Heart right ventricle (tissue), 16 donors: Measurements from ENCODE around the gene SNAPC1. TPM values are rescaled to one million over a fixed set of nuclear protein-coding genes. Genes with fewer than 3 reads are reported as not detected.

Experiments used
- ATAC-seq, 8 donors: fragments of 200-7000 bp; cut with Tn5 transposase; one replicate each; pipeline ENCODE4 v1.9.1; 2020; ENCODE audit warnings: mild to moderate bottlenecking in 8 of 8, moderate library complexity in 8 of 8, moderate number of reproducible peaks in 1 of 8
- DNase-seq, 2 donors: peaks; one replicate each; pipeline ENCODE4 v3.0.0-alpha.2; 2020
- H3K27ac ChIP-seq, 10 donors: fragments of 200-600 bp; sonication (generic) in 2 of 10; one replicate each; pipeline versions ENCODE4 v1.5.0 to v1.8.0; 2020 to 2022; ENCODE audit warnings: mild to moderate bottlenecking in 3 of 10
- H3K27me3 ChIP-seq, 7 donors: fragments of 200-600 bp; one replicate each; pipeline ENCODE4 v1.8.0; 2021 to 2022; ENCODE audit warnings: mild to moderate bottlenecking in 2 of 7
- H3K36me3 ChIP-seq, 9 donors: fragments of 200-600 bp; sonication (generic) in 1 of 9; one replicate each; pipeline versions ENCODE4 v1.5.0 to v1.8.0; 2020 to 2022; ENCODE audit warnings: mild to moderate bottlenecking in 2 of 9
- H3K4me1 ChIP-seq, 9 donors: fragments of 200-600 bp; sonication (generic) in 1 of 9; one replicate each; pipeline versions ENCODE4 v1.5.0 to v1.8.0; 2020 to 2022; ENCODE audit warnings: mild to moderate bottlenecking in 4 of 9
- H3K4me3 ChIP-seq, 10 donors: fragments of 200-600 bp; sonication (generic) in 2 of 10; one replicate each; pipeline versions ENCODE4 v1.5.0 to v1.8.0; 2020 to 2022; ENCODE audit warnings: mild to moderate bottlenecking in 7 of 10, moderate library complexity in 2 of 10
- H3K9me3 ChIP-seq, 11 donors: fragments of 200-600 bp in 10 of 11; sonication (generic) in 2 of 11; one replicate each; pipeline versions ENCODE4 v1.5.0 to v1.8.0; 2013 to 2022; ENCODE audit warnings: mild to moderate bottlenecking in 2 of 11, control low read depth in 1 of 11, moderate library complexity in 1 of 11
- CTCF ChIP-seq, 9 donors: fragments of 200-600 bp; sonication (generic) in 2 of 9; IDR thresholded peaks; one replicate each; pipeline versions ENCODE4 v1.5.0 to v1.8.0; 2021 to 2022; ENCODE audit warnings: antibody characterized with exemption in 9 of 9, mild to moderate bottlenecking in 5 of 9, moderate library complexity in 1 of 9
- WGBS, 2 donors: extraction: QIAGEN DNeasy Blood & Tissue Kit; methylation state at CpG; one replicate each; pipeline ENCODE4 v1.1.7; 2013; ENCODE audit warnings: inconsistent platforms in 1 of 2; 5-methylcytosine and 5-hydroxymethylcytosine counted together
- intact Hi-C, 10 donors: fragments of 100-400 bp; cut with DNase I; formaldehyde crosslinking; loops; one replicate each; pipeline versions ENCODE4 v1.11.1 to v1.14.2; 2022
- polyA plus RNA-seq, 2 donors: library from polyadenylated mRNA; stranded (reverse); fragments of 200-250 nt; gene quantifications; one replicate each; pipeline ENCODE4 v1.2.3, GENCODE V29; 2013
- total RNA-seq, 10 donors: library from RNA; stranded (reverse); fragmentation: NEBNext Ultra II Directional in 3 of 10; extraction: Animal tissue kit (Norgen Biotek cat#: 25700) in 3 of 10; gene quantifications; one replicate each; pipeline versions ENCODE4 v1.2.1 to v1.2.4, GENCODE V29; 2021 to 2023
- donor health status: Arrhythmogenic right ventricular cardiomyopathy.
- donor health status: ischemic (EF 13 %, LVEDD 7.1; RV severe dilation, severe dysfunction).
- donor health status: healthy with polysubstance abuse.
- donor health status: DM: no; HTN: yes; CAD: no.
- donor health status: DM: no; HTN: no; CAD: no.
- donor health status: ischemic (EF 25% LVEDD 6.9; RV normal size, moderate dysfunction).
- donor health status: ischemic (EF 25% LVEDD 5.7; RV mildly dilated, moderate dysfunction).
- donor health status: healthy.
- donor health status: DM: yes; HTN: yes; CAD: no.
- donor health status: Ischemic cardiomyopathy.
- donor health status: ischemic (EF 35%, LVEDD 5.7; RV mildly dilated, moderate dysfunction).
- donor health status: nonischemic (EF 11% LVEDD 7.7; RV severe dilation, severe dysfunction).
- donor health status: DM: yes; HTN: yes; CAD: no.
- donor health status: PGD.
- donor health status: ischemic (EF 29% LVEDD 5.4; RV normal size, mild dysfunction).
- donor health status: nonischemic (EF 23%, LVEDD 6.1; RV moderate dilation, normal function).

SNAPC1 gene
- total and polyA plus RNA-seq, 12 donors = 4.2 to 11.9 (median 7.3) TPM

DNA sequence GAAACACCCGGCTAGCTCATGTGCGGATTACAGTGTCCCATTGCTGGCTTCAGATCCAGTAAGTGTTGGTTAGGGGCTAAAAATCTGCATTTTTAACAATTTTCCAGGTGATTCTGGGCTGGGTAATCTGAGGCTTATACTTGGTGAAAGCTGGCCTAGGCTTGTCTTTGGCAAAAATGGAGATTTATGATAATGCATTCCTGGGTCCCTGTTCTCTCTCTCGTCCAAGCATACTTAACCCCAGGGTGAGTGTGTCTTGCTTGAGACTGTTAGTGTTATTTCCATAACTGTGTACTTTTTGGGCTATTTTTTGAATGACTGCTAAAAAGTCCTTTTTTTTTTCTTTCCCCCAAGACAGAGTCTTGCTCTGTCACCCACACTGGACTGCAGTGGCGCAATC is 43.2 kb downstream of the SNAPC1 start:
- H3K36me3 ChIP-seq = no peaks in the 10 kb centered on the region
- no peaks in the 10 kb centered on the region for H3K27me3 ChIP-seq
- H3K27ac ChIP-seq = no peak overlapping the region
- intact Hi-C loops = no loop called here
- ATAC-seq (no peak), DNase-seq (no peak)
- no peak overlapping the region for H3K4me3 ChIP-seq
- 98 to 99% methylated on average over 4 of the region's 4 CpGs for WGBS, 2 donors
- no peaks in the 10 kb centered on the region for H3K9me3 ChIP-seq
- TF ChIP-seq CTCF (IDR thresholded peaks at IDR 0.05) = no peak
- no peaks in the 10 kb centered on the region for H3K4me1 ChIP-seq

GRCh38 chr14:61811882-61812346 is 49.7 kb downstream of the SNAPC1 start:
- 65 to 67% methylated on average over 15 of the region's 15 CpGs for WGBS, 2 donors

GRCh38 chr14:61812347-61813095 is 50.3 kb downstream of the SNAPC1 start, which contains the start of gene SYT16:
TSS of gene SYT16 (plus strand) at chr14:61812703.
- no peak for DNase-seq
- Histone ChIP-seq H3K27me3 (peaks cover 0 to 59% (median 42%) of the 10 kb centered on the region in 7 donors), H3K9me3 (peaks cover 0 to 6% (median 0%) of the 10 kb centered on the region in 11 donors), H3K36me3 (no peaks in the 10 kb centered on the region), H3K27ac (no peak within 1 kb of the TSS), H3K4me3 (peak within 1 kb of the TSS in 9 of 10 donors; percentile 37 to 56 (median 52)), H3K4me1 (peaks cover 0 to 7% (median 5%) of the 10 kb centered on the region in 9 donors)
- peak in 2 of 8 donors; percentile 13 to 52 for ATAC-seq
- WGBS, 2 donors = 2 to 3% methylated on average over 80 to 95 of the region's 95 CpGs
- TF ChIP-seq CTCF (IDR thresholded peaks at IDR 0.05) = no peak
- intact Hi-C loops = no loop called here

More at GRCh38 chr14:61811882-61812346, 49.7 kb downstream of the SNAPC1 start:
- no peaks in the 10 kb centered on the region for H3K36me3 ChIP-seq
- TF ChIP-seq CTCF (IDR thresholded peaks at IDR 0.05) = no peak
- no peak for DNase-seq
- H3K27ac ChIP-seq = no peak overlapping the region
- H3K27me3 ChIP-seq = peaks cover 0 to 58% (median 41%) of the 10 kb centered on the region in 7 donors
- ATAC-seq = no peak
- intact Hi-C loops = no loop called here
- H3K4me3 ChIP-seq = peak overlapping the region in 5 of 10 donors; percentile 47 to 56 (median 53)
- peaks cover 0 to under 1% (median 0%) of the 10 kb centered on the region in 11 donors for H3K9me3 ChIP-seq
- H3K4me1 ChIP-seq = peaks cover 0 to 7% (median 5%) of the 10 kb centered on the region in 9 donors

- TF ChIP-seq CTCF (IDR thresholded peaks at IDR 0.05) = no peak
- ATAC-seq (peak in 2 of 8 donors; percentile 18 to 57), DNase-seq (no peak)
- Histone ChIP-seq H3K27ac (no peak overlapping the region), H3K4me3 (peak overlapping the region in 9 of 10 donors; percentile 37 to 56 (median 52)), H3K9me3 (peaks cover 0 to 8% (median 0%) of the 10 kb centered on the region in 11 donors), H3K36me3 (no peaks in the 10 kb centered on the region), H3K4me1 (peaks cover 0 to 7% (median 5%) of the 10 kb centered on the region in 9 donors), H3K27me3 (peaks cover 0 to 60% (median 42%) of the 10 kb centered on the region in 7 donors)
- WGBS, 2 donors = 18 to 19% methylated on average over 25 of the region's 25 CpGs
- intact Hi-C loops = no loop called here
Measured at GRCh38 chr14:61813096-61813606, 50.9 kb downstream of the SNAPC1 start.
